Measurements from ENCODE around the gene SORL1. TPM values are rescaled to one million over a fixed set of nuclear protein-coding genes. Genes with fewer than 3 reads are reported as not detected.
"Not testable (repeated sequence)": the region's sequence is repeated elsewhere in the genome, so short reads cannot be mapped to it uniquely, and the experiment has no call there.

The SORL1 gene, protein sequence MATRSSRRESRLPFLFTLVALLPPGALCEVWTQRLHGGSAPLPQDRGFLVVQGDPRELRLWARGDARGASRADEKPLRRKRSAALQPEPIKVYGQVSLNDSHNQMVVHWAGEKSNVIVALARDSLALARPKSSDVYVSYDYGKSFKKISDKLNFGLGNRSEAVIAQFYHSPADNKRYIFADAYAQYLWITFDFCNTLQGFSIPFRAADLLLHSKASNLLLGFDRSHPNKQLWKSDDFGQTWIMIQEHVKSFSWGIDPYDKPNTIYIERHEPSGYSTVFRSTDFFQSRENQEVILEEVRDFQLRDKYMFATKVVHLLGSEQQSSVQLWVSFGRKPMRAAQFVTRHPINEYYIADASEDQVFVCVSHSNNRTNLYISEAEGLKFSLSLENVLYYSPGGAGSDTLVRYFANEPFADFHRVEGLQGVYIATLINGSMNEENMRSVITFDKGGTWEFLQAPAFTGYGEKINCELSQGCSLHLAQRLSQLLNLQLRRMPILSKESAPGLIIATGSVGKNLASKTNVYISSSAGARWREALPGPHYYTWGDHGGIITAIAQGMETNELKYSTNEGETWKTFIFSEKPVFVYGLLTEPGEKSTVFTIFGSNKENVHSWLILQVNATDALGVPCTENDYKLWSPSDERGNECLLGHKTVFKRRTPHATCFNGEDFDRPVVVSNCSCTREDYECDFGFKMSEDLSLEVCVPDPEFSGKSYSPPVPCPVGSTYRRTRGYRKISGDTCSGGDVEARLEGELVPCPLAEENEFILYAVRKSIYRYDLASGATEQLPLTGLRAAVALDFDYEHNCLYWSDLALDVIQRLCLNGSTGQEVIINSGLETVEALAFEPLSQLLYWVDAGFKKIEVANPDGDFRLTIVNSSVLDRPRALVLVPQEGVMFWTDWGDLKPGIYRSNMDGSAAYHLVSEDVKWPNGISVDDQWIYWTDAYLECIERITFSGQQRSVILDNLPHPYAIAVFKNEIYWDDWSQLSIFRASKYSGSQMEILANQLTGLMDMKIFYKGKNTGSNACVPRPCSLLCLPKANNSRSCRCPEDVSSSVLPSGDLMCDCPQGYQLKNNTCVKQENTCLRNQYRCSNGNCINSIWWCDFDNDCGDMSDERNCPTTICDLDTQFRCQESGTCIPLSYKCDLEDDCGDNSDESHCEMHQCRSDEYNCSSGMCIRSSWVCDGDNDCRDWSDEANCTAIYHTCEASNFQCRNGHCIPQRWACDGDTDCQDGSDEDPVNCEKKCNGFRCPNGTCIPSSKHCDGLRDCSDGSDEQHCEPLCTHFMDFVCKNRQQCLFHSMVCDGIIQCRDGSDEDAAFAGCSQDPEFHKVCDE (N-terminal part only)
- 10 to 100 TPM; 47.5 to 47.9 TPM for total RNA-seq

DNA sequence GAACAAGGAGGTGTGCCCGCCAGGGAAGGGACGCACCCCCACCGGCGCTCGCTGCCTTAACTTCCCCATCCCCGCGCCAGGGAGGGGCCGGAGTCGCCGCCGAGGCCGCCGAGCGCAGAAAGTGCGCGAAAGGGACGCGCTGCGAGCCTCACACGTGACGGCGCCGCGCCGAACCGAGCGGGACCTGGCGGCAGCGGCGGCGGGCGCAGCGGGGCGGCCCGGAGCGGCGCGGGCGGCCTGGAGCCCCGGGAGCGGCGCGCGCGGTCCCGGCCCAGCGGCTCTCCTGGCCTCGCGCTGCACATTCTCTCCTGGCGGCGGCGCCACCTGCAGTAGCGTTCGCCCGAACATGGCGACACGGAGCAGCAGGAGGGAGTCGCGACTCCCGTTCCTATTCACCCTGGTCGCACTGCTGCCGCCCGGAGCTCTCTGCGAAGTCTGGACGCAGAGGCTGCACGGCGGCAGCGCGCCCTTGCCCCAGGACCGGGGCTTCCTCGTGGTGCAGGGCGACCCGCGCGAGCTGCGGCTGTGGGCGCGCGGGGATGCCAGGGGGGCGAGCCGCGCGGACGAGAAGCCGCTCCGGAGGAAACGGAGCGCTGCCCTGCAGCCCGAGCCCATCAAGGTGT, at the start of gene SORL1:
Gene SORL1 (plus strand): TSS at position 329 of the 623 bp plus-strand sequence. CDS start 18 bp downstream, at position 347.
- H3K4me1 Mint-ChIP-seq, result peaks cover 83% of the 10 kb centered on the region
- H3K27ac Mint-ChIP-seq, result peak within 1 kb of the TSS; percentile 99
- H3K27me3 Mint-ChIP-seq, result no peaks in the 10 kb centered on the region
- peak within 1 kb of the TSS; percentile 91 for H3K4me3 Mint-ChIP-seq
- DNase-seq, result peak; percentile 83
- H3K36me3 Mint-ChIP-seq, result peaks cover 49% of the 10 kb centered on the region
- H3K9me3 Mint-ChIP-seq, result no peaks in the 10 kb centered on the region

DNA sequence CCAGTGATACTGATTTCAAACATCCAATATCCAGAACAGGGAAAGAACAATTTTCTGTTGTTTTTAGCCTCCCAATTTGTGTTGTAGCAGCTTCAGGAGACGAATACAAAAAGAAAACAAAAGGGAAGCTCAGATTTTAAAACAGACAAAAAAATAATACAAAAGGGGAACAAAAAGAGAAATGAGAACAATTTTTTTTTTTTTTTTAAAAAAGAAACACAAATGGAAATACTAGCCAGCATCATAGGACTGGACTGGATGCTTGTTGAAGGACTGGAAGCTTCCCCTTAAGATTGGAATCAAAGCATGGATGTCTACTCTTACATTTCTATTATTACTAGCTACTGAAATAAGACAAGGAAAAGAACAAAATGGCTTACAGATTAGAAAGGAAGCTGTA, 46.5 kb upstream of the SORL1 start:
- Mint-ChIP-seq H3K4me3 (no peak overlapping the region), H3K9me3 (peaks cover 7% of the 10 kb centered on the region), H3K27me3 (no peaks in the 10 kb centered on the region), H3K27ac (no peak overlapping the region), H3K4me1 (peaks cover 7% of the 10 kb centered on the region), H3K36me3 (peaks cover 10% of the 10 kb centered on the region)
- no peak for DNase-seq

DNA sequence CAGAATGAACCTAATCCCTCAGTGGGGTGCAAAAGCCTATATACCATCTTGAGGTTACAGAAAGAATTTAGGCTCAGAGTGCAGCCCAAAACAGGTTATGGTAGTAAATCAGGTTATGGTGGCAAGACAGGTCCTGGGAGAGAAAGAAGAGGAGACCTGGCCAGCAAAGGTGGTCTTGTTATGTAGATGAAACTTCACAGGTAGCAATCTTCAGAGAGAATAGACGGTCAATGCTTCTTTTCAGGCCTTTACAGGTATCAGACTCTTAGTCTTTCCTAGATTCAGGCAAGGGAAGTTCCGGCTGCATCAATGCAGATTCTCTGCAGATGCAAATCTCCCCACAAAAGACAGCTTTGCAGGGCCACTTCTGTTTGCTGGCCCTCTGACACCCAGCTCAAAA, 45.8 kb upstream of the SORL1 start:
- Mint-ChIP-seq H3K4me1 (peaks cover 9% of the 10 kb centered on the region), H3K4me3 (no peak overlapping the region), H3K36me3 (peaks cover 8% of the 10 kb centered on the region), H3K27me3 (no peaks in the 10 kb centered on the region), H3K27ac (no peak overlapping the region), H3K9me3 (peaks cover 7% of the 10 kb centered on the region)
- no peak for DNase-seq

DNA sequence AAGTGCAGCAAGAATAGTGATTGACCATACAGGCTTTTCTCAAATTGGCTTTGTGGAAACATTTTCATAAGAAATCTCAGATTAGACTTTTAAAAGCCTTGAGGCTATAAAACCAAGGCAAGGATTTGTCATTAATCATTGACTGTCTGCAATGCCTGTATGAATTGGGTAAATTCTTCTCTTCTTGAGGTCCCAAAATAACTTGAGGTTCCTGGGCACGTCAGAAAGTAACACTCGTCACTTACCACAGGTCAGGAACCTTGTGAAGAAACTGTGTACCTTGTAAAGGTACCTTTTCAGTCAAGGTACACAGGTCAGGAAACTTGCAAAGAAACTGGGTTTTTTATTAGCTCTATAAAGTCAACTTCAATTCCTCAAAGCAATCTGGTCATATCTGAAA, 43.3 kb upstream of the SORL1 start:
- H3K27ac Mint-ChIP-seq, result no peak overlapping the region
- DNase-seq, result no peak
- no peak overlapping the region for H3K4me3 Mint-ChIP-seq
- no peaks in the 10 kb centered on the region for H3K27me3 Mint-ChIP-seq
- peaks cover 14% of the 10 kb centered on the region for H3K4me1 Mint-ChIP-seq
- H3K9me3 Mint-ChIP-seq, result no peaks in the 10 kb centered on the region
- no peaks in the 10 kb centered on the region for H3K36me3 Mint-ChIP-seq

DNA sequence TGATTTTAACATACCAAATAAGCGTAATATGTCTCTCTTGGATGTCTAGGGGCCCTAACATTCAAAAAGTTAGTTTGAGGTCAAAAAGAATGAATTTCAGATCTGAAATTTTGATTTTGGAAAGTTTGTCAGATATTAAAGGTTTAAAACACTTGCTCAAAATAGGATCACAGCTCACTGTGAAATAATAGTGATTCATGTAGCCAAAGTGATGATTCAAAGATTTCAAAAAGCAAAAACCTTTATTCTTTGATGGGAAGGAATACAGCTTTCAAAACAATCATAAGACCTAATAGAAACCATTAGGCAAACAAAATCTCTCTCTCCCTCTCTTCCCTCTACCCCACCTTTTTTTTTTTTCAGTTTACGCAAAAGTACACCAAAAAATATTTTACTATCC, 42.1 kb upstream of the SORL1 start:
- H3K27ac Mint-ChIP-seq, H3K27me3 Mint-ChIP-seq, H3K4me3 Mint-ChIP-seq, H3K36me3 Mint-ChIP-seq, H3K9me3 Mint-ChIP-seq, DNase-seq: not testable (repeated sequence)
- peaks cover 14% of the 10 kb centered on the region for H3K4me1 Mint-ChIP-seq

DNA sequence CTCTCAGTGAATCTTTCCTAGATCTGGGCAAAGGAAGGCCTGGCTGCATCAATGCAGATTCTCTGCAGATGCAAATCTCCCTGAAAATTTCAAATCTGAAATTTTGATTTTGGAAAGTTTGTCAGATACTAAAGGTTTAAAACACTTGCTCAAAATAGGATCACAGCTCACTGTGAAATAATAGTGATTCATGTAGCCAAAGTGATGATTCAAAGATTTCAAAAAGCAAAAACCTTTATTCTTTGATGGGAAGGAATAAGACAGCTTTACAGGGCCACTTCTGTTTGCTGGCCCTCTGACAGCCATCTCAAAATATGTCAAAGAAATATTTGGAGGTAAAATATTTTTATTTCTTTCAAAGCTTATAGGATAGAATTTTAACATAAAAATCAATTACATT, 40.8 kb upstream of the SORL1 start:
- not testable (repeated sequence) for H3K4me3 Mint-ChIP-seq, DNase-seq, H3K27ac Mint-ChIP-seq, H3K27me3 Mint-ChIP-seq, H3K36me3 Mint-ChIP-seq, H3K9me3 Mint-ChIP-seq
- H3K4me1 Mint-ChIP-seq, result peaks cover 18% of the 10 kb centered on the region

DNA sequence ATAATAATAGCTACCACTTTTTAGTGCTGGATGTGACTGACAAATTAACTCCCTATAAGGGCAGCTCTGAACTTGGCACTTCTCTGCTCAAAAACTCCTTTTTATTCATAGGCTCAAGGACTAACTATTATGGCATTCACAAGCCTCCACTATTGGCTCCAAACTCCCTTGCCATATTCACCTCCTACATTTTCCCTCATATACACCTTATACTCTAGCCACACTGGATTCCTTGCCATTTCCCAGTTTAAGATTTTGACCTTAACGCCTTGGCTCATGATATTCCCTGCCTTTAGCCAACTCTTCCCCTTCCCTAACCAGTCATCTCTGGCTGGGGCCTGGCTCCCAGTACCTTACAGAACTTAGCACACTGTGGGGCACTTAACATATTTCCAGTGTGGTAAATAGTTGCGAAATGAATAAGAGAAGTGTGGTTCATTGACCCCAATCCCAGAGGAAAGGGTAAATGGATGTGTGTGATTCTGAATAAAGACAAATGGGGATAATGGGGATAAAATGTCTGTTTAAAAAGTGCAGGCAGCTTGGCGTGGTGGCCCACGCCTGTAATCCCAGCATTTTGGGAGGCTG, 40.0 kb upstream of the SORL1 start:
- no peak for DNase-seq
- no peaks in the 10 kb centered on the region for H3K36me3 Mint-ChIP-seq
- H3K4me1 Mint-ChIP-seq, result peaks cover 21% of the 10 kb centered on the region
- H3K27ac Mint-ChIP-seq, result no peak overlapping the region
- H3K9me3 Mint-ChIP-seq, result no peaks in the 10 kb centered on the region
- H3K4me3 Mint-ChIP-seq, result no peak overlapping the region
- H3K27me3 Mint-ChIP-seq, result no peaks in the 10 kb centered on the region

DNA sequence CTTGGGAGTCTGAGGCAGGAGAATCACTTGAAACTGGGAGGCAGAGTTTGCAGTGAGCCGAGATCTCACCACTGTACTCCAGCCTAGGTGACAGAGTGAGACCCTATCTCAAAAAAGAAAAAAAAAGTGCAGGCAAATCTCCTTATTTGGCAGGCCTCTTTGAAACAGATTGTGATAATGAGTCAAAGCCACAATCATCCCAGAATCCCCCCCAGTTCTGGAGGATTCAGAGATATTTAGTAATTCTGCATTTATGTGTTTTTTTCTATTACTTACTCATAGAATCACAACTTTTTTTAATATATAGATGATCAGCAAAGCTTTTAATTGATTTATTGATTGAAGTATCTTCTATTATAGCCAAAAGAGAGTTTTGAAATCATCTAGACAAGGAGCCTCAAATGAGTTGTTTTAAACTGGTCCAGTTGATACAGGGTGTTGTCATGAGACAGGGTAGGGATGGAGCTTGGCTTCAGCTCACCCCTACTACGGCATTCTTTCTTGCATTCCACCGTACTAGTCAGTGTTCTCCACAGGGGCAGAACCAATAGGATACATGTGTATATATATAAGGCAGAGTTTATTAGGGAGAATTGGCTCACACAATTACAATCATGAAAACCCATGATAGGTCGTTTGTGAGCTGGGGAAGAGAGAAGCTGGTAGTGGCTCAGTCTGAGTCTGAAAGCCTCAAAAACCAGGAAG, 39.3 kb upstream of the SORL1 start:
- Mint-ChIP-seq H3K36me3 (no peaks in the 10 kb centered on the region), H3K4me3 (no peak overlapping the region), H3K27ac (no peak overlapping the region), H3K4me1 (peaks cover 26% of the 10 kb centered on the region), H3K27me3 (no peaks in the 10 kb centered on the region), H3K9me3 (no peaks in the 10 kb centered on the region)
- DNase-seq, result no peak

DNA sequence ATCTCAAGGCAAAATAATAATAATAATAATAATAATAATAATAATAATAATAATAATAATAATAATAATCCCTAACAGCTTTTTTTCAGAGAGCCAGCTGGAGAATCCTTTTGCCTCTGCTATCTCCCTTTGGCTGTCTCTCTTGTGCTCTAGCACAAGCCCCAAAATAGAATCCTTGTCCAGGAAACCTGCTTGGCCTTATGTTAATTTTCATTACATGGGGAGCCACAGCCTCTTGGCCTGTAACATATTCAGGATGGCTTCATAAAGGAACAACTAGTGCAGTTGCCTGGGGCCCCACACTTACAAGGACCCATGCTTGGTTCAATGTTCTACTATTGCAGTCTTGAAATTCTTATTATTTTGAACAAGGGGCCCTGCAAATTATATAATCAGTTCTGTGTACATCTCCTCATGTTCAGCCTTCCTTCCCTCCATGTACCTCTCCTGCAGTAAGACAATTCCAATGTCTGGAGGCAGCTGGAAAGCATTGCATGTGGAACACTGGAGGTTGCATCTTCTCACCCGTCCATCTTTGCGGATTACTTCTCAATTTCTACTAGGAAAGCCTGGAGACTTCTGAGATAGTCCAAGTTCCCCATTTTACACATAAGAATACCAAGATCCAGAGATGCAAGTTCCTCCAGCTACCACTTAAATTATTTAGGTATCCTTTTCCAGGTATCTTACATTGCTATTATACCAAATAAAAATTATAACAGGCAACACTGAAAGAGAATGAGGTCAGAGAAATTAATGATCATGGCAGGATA, 37.8 kb upstream of the SORL1 start:
- no peak for DNase-seq
- Mint-ChIP-seq H3K4me3 (no peak overlapping the region), H3K9me3 (no peaks in the 10 kb centered on the region), H3K4me1 (peaks cover 36% of the 10 kb centered on the region), H3K36me3 (no peaks in the 10 kb centered on the region), H3K27ac (no peak overlapping the region), H3K27me3 (no peaks in the 10 kb centered on the region)

DNA sequence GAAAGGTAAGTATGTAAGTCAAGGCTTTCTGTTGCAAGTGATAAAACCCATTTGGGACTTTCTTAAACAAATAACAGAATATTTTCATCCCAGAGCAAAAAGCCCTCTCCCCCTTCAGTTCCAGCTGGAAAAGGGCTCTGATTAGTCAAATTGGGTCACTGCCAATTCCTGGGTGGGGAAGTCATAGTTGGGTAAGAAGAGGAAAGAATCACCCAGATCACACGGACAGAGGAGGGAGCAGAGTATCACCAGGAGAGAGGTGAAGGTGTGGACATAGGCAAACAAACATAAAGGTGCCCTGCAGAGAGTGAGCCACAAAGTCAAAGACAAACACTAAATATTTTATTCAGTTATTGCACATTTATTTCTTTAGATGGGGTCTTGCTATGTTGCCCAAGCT, 36.3 kb upstream of the SORL1 start:
- no peak overlapping the region for H3K4me3 Mint-ChIP-seq
- no peaks in the 10 kb centered on the region for H3K9me3 Mint-ChIP-seq
- H3K36me3 Mint-ChIP-seq, result no peaks in the 10 kb centered on the region
- H3K27ac Mint-ChIP-seq, result no peak overlapping the region
- no peaks in the 10 kb centered on the region for H3K27me3 Mint-ChIP-seq
- peaks cover 44% of the 10 kb centered on the region for H3K4me1 Mint-ChIP-seq
- no peak for DNase-seq

DNA sequence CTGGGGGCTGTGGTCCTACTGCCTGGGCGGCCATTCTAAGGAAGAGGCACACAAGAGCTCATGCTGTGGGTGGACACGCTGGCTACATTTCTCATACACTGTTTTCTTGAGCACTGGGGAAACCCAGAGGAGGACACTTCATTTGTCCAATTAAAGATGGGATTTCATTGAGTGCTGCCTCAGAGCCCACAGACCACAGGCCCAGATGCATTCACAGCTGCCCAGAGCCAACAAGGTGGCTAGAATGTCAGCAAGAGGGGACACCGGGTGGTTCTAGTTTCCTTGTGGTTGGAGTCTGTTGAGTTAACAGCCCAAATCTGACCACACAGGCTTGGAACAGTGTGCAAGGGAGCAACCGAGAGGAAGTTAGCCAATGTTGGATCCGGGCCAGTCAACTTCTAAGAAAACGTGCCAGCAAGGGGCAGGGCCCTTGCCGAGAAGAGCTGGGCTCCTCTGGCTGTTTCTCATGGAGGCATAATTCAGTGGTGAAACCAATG, 35.0 kb upstream of the SORL1 start:
- H3K4me1 Mint-ChIP-seq, result peaks cover 52% of the 10 kb centered on the region
- peak overlapping the region; percentile 74 for H3K27ac Mint-ChIP-seq
- peak; percentile 60 for DNase-seq
- no peaks in the 10 kb centered on the region for H3K36me3 Mint-ChIP-seq
- H3K9me3 Mint-ChIP-seq, result no peaks in the 10 kb centered on the region
- H3K4me3 Mint-ChIP-seq, result no peak overlapping the region
- H3K27me3 Mint-ChIP-seq, result no peaks in the 10 kb centered on the region

DNA sequence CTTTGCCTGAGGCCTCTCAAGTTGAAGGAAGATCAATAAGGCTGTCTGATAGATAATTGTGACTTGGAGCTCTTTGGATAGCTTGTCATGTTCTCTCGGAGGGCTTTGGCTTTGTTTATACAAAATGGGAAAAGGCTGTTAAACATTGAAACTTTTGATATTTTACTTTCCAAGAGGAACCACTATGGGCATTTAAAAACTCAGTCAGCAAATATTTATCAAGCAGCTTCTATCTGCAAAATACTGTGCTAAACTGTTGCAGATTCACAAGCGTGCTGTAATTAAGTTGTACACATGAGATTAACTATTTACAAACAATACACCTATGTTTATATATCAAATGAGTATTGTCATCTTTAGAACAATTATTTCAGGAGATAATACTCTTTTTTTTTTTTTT, 34.5 kb upstream of the SORL1 start:
- Mint-ChIP-seq H3K27me3 (no peaks in the 10 kb centered on the region), H3K9me3 (no peaks in the 10 kb centered on the region), H3K27ac (peak overlapping the region; percentile 74), H3K4me1 (peaks cover 53% of the 10 kb centered on the region), H3K36me3 (no peaks in the 10 kb centered on the region), H3K4me3 (no peak overlapping the region)
- DNase-seq, result no peak

DNA sequence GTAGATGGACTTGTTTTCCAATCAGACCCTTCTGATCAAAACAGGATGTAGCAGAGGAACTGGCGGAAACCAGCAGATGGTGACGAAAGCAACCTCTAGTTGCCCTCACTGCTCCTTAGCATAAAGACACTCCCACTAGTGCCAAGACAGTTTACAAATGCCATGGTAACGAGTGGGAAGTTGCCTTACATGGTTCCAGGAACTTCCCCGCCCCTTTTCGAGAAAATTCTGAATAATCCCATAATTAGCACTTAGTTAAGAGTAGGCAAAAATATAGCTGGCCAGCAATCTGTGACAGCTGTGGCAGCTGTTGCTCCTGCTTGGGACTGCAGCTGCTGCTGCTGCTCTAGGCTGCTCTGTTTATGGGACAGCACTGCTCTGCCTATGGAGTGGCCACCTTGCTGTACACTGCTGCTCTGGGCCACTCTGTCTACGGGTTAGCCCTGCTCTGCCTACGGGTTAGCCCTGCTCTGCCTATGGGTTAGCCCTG, 33.4 kb upstream of the SORL1 start:
- Mint-ChIP-seq H3K27me3 (no peaks in the 10 kb centered on the region), H3K4me3 (no peak overlapping the region)

More for the DNA sequence above, 33.4 kb upstream of the SORL1 start:
- Mint-ChIP-seq H3K36me3 (no peaks in the 10 kb centered on the region), H3K9me3 (no peaks in the 10 kb centered on the region), H3K4me1 (peaks cover 59% of the 10 kb centered on the region), H3K27ac (peak overlapping the region; percentile 22)
- DNase-seq, result peak; percentile 25
